HEK293 (cell line): ENCODE data around the gene OR2K2.
"Not testable (repeated sequence)": the region's sequence is repeated elsewhere in the genome, so short reads cannot be mapped to it uniquely, and the experiment has no call there.

ENCODE experiments used
- CTCF ChIA-PET: fragments of 350-600 bp; formaldehyde crosslinking; extraction: SDS; loops from one replicate; lab custom pipeline; 2021; ENCODE audit warnings: antibody characterized with exemption; lab: Yijun Ruan, JAX
- POLR2A ChIA-PET: fragments of 300-600 bp; formaldehyde crosslinking; extraction: SDS; loops from one replicate; lab custom pipeline; 2020; ENCODE audit warnings: antibody characterized with exemption, inconsistent platforms; lab: Yijun Ruan, JAX
- H3K27ac ChIP-seq: fragments of 200-500 bp; sonication (Bioruptor generic); 2 replicates; pipeline ENCODE4 v1.5.1; 2014; ENCODE audit warnings: low read depth, low read length, control low read depth, inconsistent platforms; ENCODE audit errors: extremely low read depth
- H3K36me3 ChIP-seq, 2 experiments: fragments of 200-500 bp in 1 of 2; sonication (Bioruptor generic) in 1 of 2; 1 replicate in 1 of 2; 2 replicates in 1 of 2; pipeline ENCODE4 v1.5.1; 2014 to 2017; ENCODE audit warnings: inconsistent platforms in 2 of 2, low read length in 2 of 2; ENCODE audit not compliant: control insufficient read depth in 2 of 2, insufficient read depth in 1 of 2
- H3K4me1 ChIP-seq: fragments of 200-500 bp; sonication (Bioruptor generic); 2 replicates; pipeline ENCODE4 v1.5.1; 2014; ENCODE audit warnings: mild to moderate bottlenecking, low read length, inconsistent platforms; ENCODE audit not compliant: control insufficient read depth, insufficient read depth
- H3K4me3 ChIP-seq: 2 replicates; pipeline ENCODE4 v1.5.1; 2011; ENCODE audit warnings: low read depth, mild to moderate bottlenecking, control low read depth, low read length, moderate library complexity
- H3K9me3 ChIP-seq: fragments of 200-500 bp; sonication (Bioruptor generic); 2 replicates; pipeline ENCODE4 v1.5.1; 2014; ENCODE audit warnings: low read depth, low read length, inconsistent platforms; ENCODE audit not compliant: control insufficient read depth, insufficient read depth
- AEBP2 ChIP-seq: fragments of 450-650 bp; formaldehyde crosslinking; IDR thresholded peaks from 2 replicates; pipeline ENCODE4 v1.5.1; 2016; ENCODE audit warnings: missing biosample characterization, missing genetic modification characterization, borderline replicate concordance
- GLI2 ChIP-seq: fragments of 450-650 bp; formaldehyde crosslinking; IDR thresholded peaks from 2 replicates; pipeline ENCODE4; 2017; ENCODE audit warnings: missing biosample characterization, missing genetic modification characterization, low read depth, borderline replicate concordance
- IKZF3 ChIP-seq: fragments of 450-650 bp; IDR thresholded peaks from 2 replicates; pipeline ENCODE4 v1.5.0; 2018; ENCODE audit warnings: missing biosample characterization, mild to moderate bottlenecking, missing genetic modification characterization, moderate library complexity
- KLF9 ChIP-seq: fragments of 450-650 bp; formaldehyde crosslinking; IDR thresholded peaks from 2 replicates; pipeline ENCODE4 v1.5.1; 2016; ENCODE audit warnings: missing biosample characterization, missing genetic modification characterization, low read depth
- PATZ1 ChIP-seq: fragments of 450-650 bp; formaldehyde crosslinking; IDR thresholded peaks from 2 replicates; pipeline ENCODE4 v1.5.1; 2016; ENCODE audit warnings: missing biosample characterization, missing genetic modification characterization
- RBAK ChIP-seq: fragments of 450-650 bp; formaldehyde crosslinking; IDR thresholded peaks from 2 replicates; pipeline ENCODE4 v1.5.1; 2016; ENCODE audit warnings: missing biosample characterization, missing genetic modification characterization
- SP3 ChIP-seq: fragments of 450-650 bp; formaldehyde crosslinking; IDR thresholded peaks from 2 replicates; pipeline ENCODE4 v1.5.1; 2016; ENCODE audit warnings: missing biosample characterization, missing genetic modification characterization
- TCF7L2 ChIP-seq: IDR thresholded peaks from 2 replicates; pipeline ENCODE4 v1.6.1; 2011; ENCODE audit warnings: low read depth, mild to moderate bottlenecking, inconsistent platforms, low read length, moderate library complexity, borderline replicate concordance
- WT1 ChIP-seq: fragments of 450-650 bp; formaldehyde crosslinking; IDR thresholded peaks from 2 replicates; pipeline ENCODE4 v1.5.1; 2016; ENCODE audit warnings: missing biosample characterization, missing genetic modification characterization
- ZBTB48 ChIP-seq: fragments of 450-650 bp; formaldehyde crosslinking; IDR thresholded peaks from 2 replicates; pipeline ENCODE4 v1.5.1; 2016; ENCODE audit warnings: missing biosample characterization, missing genetic modification characterization
- ZFHX2 ChIP-seq: fragments of 450-650 bp; formaldehyde crosslinking; conservative IDR thresholded peaks from 2 replicates; pipeline ENCODE4 v1.5.1; 2016; ENCODE audit warnings: missing biosample characterization, missing genetic modification characterization
- ZFP69B ChIP-seq: fragments of 450-650 bp; formaldehyde crosslinking; IDR thresholded peaks from 2 replicates; pipeline ENCODE4 v1.5.1; 2016; ENCODE audit warnings: missing biosample characterization, missing genetic modification characterization
- ZNF146 ChIP-seq: fragments of 450-650 bp; formaldehyde crosslinking; IDR thresholded peaks from 2 replicates; pipeline ENCODE4 v1.5.1; 2016; ENCODE audit warnings: missing biosample characterization, missing genetic modification characterization
- ZNF184 ChIP-seq: fragments of 450-650 bp; IDR thresholded peaks from 2 replicates; pipeline ENCODE4 v1.5.1; 2018; ENCODE audit warnings: missing biosample characterization, mild to moderate bottlenecking, missing genetic modification characterization
- ZNF311 ChIP-seq: fragments of 450-650 bp; formaldehyde crosslinking; IDR thresholded peaks from 2 replicates; pipeline ENCODE4 v1.5.1; 2017; ENCODE audit warnings: missing biosample characterization, missing genetic modification characterization, borderline replicate concordance
- ZNF510 ChIP-seq: fragments of 450-650 bp; formaldehyde crosslinking; IDR thresholded peaks from 2 replicates; pipeline ENCODE4 v1.5.1; 2018; ENCODE audit warnings: mild to moderate bottlenecking, missing genetic modification characterization, missing biosample characterization; ENCODE audit not compliant: insufficient replicate concordance
- ZNF513 ChIP-seq: fragments of 450-650 bp; IDR thresholded peaks from 2 replicates; pipeline ENCODE4 v1.5.1; 2018; ENCODE audit warnings: missing biosample characterization, missing genetic modification characterization
- ZNF571 ChIP-seq: fragments of 450-650 bp; formaldehyde crosslinking; IDR thresholded peaks from 2 replicates; pipeline ENCODE4 v1.5.0; 2017; ENCODE audit warnings: missing biosample characterization, missing genetic modification characterization
- ZNF629 ChIP-seq: fragments of 450-650 bp; formaldehyde crosslinking; IDR thresholded peaks from 2 replicates; pipeline ENCODE4 v1.5.1; 2017; ENCODE audit warnings: missing biosample characterization, missing genetic modification characterization
- ZNF707 ChIP-seq: fragments of 450-650 bp; formaldehyde crosslinking; IDR thresholded peaks from 2 replicates; pipeline ENCODE4 v1.5.1; 2016; ENCODE audit warnings: missing biosample characterization, missing genetic modification characterization

The OR2K2 gene

GRCh38 chr9:111316796-111317195 is 13.2 kb downstream of the OR2K2 start (continued):
- TF ChIP-seq ZNF513 (tag by site-specific recombination): no peak
- TF ChIP-seq RBAK (tag by site-specific recombination): no peak

- POLR2A ChIA-PET: no interaction called here
- no peaks in the 10 kb centered on the region for H3K4me1 ChIP-seq
- H3K27ac ChIP-seq: no peak overlapping the region
- TF ChIP-seq ZNF707 (tag by site-specific recombination) (no peak), ZFHX2 (tag by site-specific recombination) (no peak), SP3 (tag by site-specific recombination) (no peak), AEBP2 (no peak), PATZ1 (tag by site-specific recombination) (no peak), ZNF629 (tag by site-specific recombination) (no peak), ZNF571 (tag by site-specific recombination) (no peak), IKZF3 (tag by site-specific recombination) (no peak), ZNF184 (tag by site-specific recombination) (no peak), TCF7L2 (no peak), ZBTB48 (tag by site-specific recombination) (no peak), ZNF311 (tag by site-specific recombination) (no peak)
- TF ChIP-seq, all 188 proteins: peak for 0
- CTCF ChIA-PET: interaction anchor here (0.6 kb wide), 1 partner anchor 271 kb away, joined by 4 read pairs; no protein-coding TSS in a partner anchor
- no peaks in the 10 kb centered on the region for H3K9me3 ChIP-seq
- H3K36me3 ChIP-seq: no peaks in the 10 kb centered on the region
- H3K4me3 ChIP-seq: no peak overlapping the region
Measured at GRCh38 chr9:111305914-111306313, 24.1 kb downstream of the OR2K2 start.

- H3K27ac ChIP-seq, POLR2A ChIA-PET, H3K4me1 ChIP-seq, CTCF ChIA-PET, H3K9me3 ChIP-seq, H3K36me3 ChIP-seq, H3K4me3 ChIP-seq: not testable (repeated sequence)
- TF ChIP-seq ZNF146 (tag by site-specific recombination): peak; percentile 54; the same call in 1 of the 2 replicates
Measured at GRCh38 chr9:111304000-111304399, 26.0 kb downstream of the OR2K2 start.

- Histone ChIP-seq H3K27ac (no peak overlapping the region), H3K4me3 (no peak overlapping the region), H3K36me3 (no peaks in the 10 kb centered on the region), H3K4me1 (no peaks in the 10 kb centered on the region), H3K9me3 (no peaks in the 10 kb centered on the region)
- TF ChIP-seq KLF9 (tag by site-specific recombination) (no peak), ZNF510 (tag by site-specific recombination) (no peak), GLI2 (tag by site-specific recombination) (no peak), ZFP69B (tag by site-specific recombination) (no peak), WT1 (no peak)
- POLR2A ChIA-PET: no interaction called here
- CTCF ChIA-PET: interaction anchor here (1.0 kb wide), 1 partner anchor 264 kb away, joined by 4 read pairs; no protein-coding TSS in a partner anchor
Measured at GRCh38 chr9:111301195-111301594, 28.8 kb downstream of the OR2K2 start.
